Keratinocyte (primary cell): ENCODE data around the gene PANX2. TPM values are rescaled to one million over a fixed set of nuclear protein-coding genes. Genes with fewer than 3 reads are reported as not detected.

Experiments
- DNase-seq: peaks from one replicate; pipeline ENCODE4 v3.0.0-alpha.2; 2011; ENCODE audit warnings: low read depth, missing footprints, low spot score
- FAIRE-seq: peaks from 2 replicates; lab custom pipeline; 2011; peaks lifted over from hg19 to GRCh38; lab: Jason Lieb, UNC
- H2AFZ ChIP-seq: 2 replicates; pipeline ENCODE4 v1.6.0; 2012; ENCODE audit warnings: low read length, control low read depth, inconsistent platforms; ENCODE audit not compliant: control insufficient read depth
- H3K27ac ChIP-seq: 2 replicates; pipeline ENCODE4 v1.5.1; 2011; ENCODE audit warnings: low read length; ENCODE audit not compliant: control insufficient read depth, insufficient read depth
- H3K27me3 ChIP-seq: 3 replicates; pipeline ENCODE4 v1.6.0; 2011; ENCODE audit warnings: low read length; ENCODE audit not compliant: control insufficient read depth, insufficient read depth; ENCODE audit errors: extremely low read depth
- H3K36me3 ChIP-seq, 2 experiments: 2 replicates in 1 of 2; 3 replicates in 1 of 2; pipeline ENCODE4 v1.5.1; 2011; ENCODE audit warnings: low read length in 2 of 2, mild to moderate bottlenecking in 1 of 2; ENCODE audit not compliant: control insufficient read depth in 2 of 2, insufficient read depth in 2 of 2; ENCODE audit errors: extremely low read depth in 1 of 2
- H3K4me1 ChIP-seq: 3 replicates; pipeline ENCODE4 v1.5.1; 2011; ENCODE audit warnings: low read length; ENCODE audit not compliant: control insufficient read depth, insufficient read depth; ENCODE audit errors: extremely low read depth
- H3K4me2 ChIP-seq: 3 replicates; pipeline ENCODE4 v1.6.0; 2011; ENCODE audit warnings: low read depth, low read length; ENCODE audit not compliant: control insufficient read depth, insufficient read depth; ENCODE audit errors: extremely low read depth
- H3K4me3 ChIP-seq, 3 experiments: fragments of 200-600 bp in 1 of 3; sonication (generic) in 1 of 3; 2 replicates in 2 of 3; 3 replicates in 1 of 3; pipeline ENCODE4 v1.5.1; 2011 to 2016; ENCODE audit warnings: low read length in 3 of 3, mild to moderate bottlenecking in 3 of 3, control low read depth in 2 of 3, inconsistent platforms in 1 of 3, low read depth in 1 of 3, mixed read lengths in 1 of 3, mixed run types in 1 of 3, moderate library complexity in 1 of 3; ENCODE audit not compliant: control insufficient read depth in 2 of 3, insufficient read depth in 2 of 3; ENCODE audit errors: extremely low read depth in 1 of 3
- H3K79me2 ChIP-seq: 2 replicates; pipeline ENCODE4 v1.6.0; 2012; ENCODE audit warnings: low read length; ENCODE audit not compliant: control insufficient read depth, insufficient read depth
- H3K9ac ChIP-seq: 3 replicates; pipeline ENCODE4 v1.6.0; 2011; ENCODE audit warnings: low read length; ENCODE audit not compliant: control insufficient read depth, insufficient read depth; ENCODE audit errors: extremely low read depth
- H3K9me1 ChIP-seq: 3 replicates; pipeline ENCODE4 v1.6.0; 2011; ENCODE audit warnings: low read length; ENCODE audit not compliant: control insufficient read depth, insufficient read depth; ENCODE audit errors: extremely low read depth
- H3K9me3 ChIP-seq: 2 replicates; pipeline ENCODE4 v1.5.1; 2012; ENCODE audit warnings: low read depth, low read length; ENCODE audit not compliant: control insufficient read depth
- H4K20me1 ChIP-seq: 3 replicates; pipeline ENCODE4 v1.6.0; 2011; ENCODE audit warnings: low read length; ENCODE audit not compliant: control insufficient read depth, insufficient read depth; ENCODE audit errors: extremely low read depth
- EZH2 ChIP-seq: IDR thresholded peaks from one replicate; pipeline ENCODE4 v1.6.1; 2012; ENCODE audit warnings: inconsistent platforms, mild to moderate bottlenecking, low read length, moderate library complexity
- dilution Hi-C: fragments of 300-500 bp; cut with MboI; formaldehyde crosslinking; loops from one replicate; pipeline ENCODE4 v1.7.0; 2020; ENCODE audit warnings: low sequenced_read_pairs; ENCODE audit not compliant: extremely low pct_ligation_motif_present
- polyA plus RNA-seq, 5 experiments: library from polyadenylated mRNA; depleted of rRNA in 3 of 5; stranded (reverse) in 3 of 5; stranded (forward) in 1 of 5; unstranded in 1 of 5; fragments of >200 nt; gene quantifications; 1 replicate in 1 of 5; 2 replicates in 3 of 5; 3 replicates in 1 of 5; pipeline versions ENCODE4 v1.2.1 to v1.2.3, GENCODE V29; 2011 to 2012; ENCODE audit warnings: missing spikeins in 2 of 5, low read depth in 1 of 5, low replicate concordance in 1 of 5
- TF ChIP-seq, protein P1 (sequence below), 3 experiments: IDR thresholded peaks in 1 of 3; conservative IDR thresholded peaks in 1 of 3; optimal IDR thresholded peaks in 1 of 3; 2 replicates in 2 of 3; 3 replicates in 1 of 3; pipeline versions ENCODE3 to v1.5.1; 2011; ENCODE audit warnings: low read length in 3 of 3, mild to moderate bottlenecking in 3 of 3, moderate library complexity in 2 of 3, control low read depth in 1 of 3, inconsistent platforms in 1 of 3; ENCODE audit not compliant: insufficient read depth in 2 of 3; ENCODE audit errors: extremely low read depth in 1 of 3

PANX2 gene
- polyA plus RNA-seq, 1 donor (not counting 4 experiments of a cell fraction or from before 2014, with no cell fraction given) = 0.22 TPM

DNA sequence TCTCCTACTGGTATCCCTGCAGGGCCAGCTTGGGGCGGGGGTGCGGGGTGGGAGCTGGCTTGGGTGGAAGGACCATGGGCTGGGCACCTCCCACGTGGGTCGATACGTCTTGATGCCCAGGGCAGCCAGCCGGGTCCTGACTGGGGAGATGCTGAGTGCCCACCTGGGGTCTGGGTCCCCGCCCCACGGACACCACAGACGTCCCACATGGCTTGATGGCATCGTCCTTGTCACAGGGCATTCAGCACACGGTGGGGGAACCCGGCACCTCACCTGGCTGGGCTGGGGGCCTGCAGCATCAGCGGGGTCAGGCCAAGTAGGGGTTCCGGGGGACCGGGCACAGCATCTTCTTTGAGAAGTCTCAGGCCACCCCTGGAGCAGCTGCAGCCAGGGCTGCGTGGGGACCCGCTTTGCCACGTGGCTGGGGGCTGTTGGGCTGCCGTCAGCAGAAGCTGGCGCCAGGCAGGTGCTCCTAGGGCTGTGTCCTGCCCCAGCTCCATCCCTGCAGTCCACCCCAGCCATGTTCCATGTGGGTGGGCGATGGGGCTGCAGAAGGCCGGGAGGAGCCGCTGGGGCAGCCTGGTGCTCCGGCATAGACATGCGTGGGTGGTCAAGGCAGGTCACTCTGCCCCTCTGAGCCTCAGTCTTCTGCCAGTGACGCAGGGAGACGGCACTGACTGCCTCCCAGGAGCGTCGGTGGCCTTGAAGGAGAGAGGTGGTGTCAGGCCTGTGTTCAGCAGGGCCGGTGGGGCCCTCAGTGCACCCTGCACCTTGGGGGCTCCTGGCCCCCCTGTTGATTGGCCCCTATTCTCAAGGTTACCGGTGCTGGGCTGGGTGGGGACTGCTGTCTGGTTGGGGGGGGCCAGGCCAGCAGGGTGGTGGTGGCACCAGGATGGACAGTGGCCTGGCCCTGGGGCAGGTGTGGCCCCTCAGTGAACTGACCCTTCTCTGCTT is 38.7 kb downstream of the PANX2 start:
- no peak for TF ChIP-seq EZH2
- TF ChIP-seq, protein P1, sequence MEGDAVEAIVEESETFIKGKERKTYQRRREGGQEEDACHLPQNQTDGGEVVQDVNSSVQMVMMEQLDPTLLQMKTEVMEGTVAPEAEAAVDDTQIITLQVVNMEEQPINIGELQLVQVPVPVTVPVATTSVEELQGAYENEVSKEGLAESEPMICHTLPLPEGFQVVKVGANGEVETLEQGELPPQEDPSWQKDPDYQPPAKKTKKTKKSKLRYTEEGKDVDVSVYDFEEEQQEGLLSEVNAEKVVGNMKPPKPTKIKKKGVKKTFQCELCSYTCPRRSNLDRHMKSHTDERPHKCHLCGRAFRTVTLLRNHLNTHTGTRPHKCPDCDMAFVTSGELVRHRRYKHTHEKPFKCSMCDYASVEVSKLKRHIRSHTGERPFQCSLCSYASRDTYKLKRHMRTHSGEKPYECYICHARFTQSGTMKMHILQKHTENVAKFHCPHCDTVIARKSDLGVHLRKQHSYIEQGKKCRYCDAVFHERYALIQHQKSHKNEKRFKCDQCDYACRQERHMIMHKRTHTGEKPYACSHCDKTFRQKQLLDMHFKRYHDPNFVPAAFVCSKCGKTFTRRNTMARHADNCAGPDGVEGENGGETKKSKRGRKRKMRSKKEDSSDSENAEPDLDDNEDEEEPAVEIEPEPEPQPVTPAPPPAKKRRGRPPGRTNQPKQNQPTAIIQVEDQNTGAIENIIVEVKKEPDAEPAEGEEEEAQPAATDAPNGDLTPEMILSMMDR (optimal IDR thresholded peaks at IDR 0.05 in 1 of 3, IDR thresholded peaks at IDR 0.05 in 1 of 3, conservative IDR thresholded peaks at IDR 0.05 in 1 of 3; ENCODE audit: extremely low read depth in 1 of 3, insufficient read depth in 2 of 3, low read length in 3 of 3) = no peak
- H4K20me1 ChIP-seq = peaks cover 10% of the 10 kb centered on the region
- DNase-seq (no peak), FAIRE-seq (no peak)
- no peak overlapping the region for H3K9ac ChIP-seq
- H3K4me1 ChIP-seq = peaks cover 6% of the 10 kb centered on the region
- no peak overlapping the region for H3K4me3 ChIP-seq
- H3K36me3 ChIP-seq = peaks cover 23 to 34% of the 10 kb centered on the region in 2 experiments
- dilution Hi-C loops = no loop called here
- no peak overlapping the region for H2AFZ ChIP-seq
- H3K79me2 ChIP-seq = peaks cover 28% of the 10 kb centered on the region
- H3K9me1 ChIP-seq = peaks cover 2% of the 10 kb centered on the region
- H3K4me2 ChIP-seq = no peak overlapping the region
- H3K27me3 ChIP-seq = no peaks in the 10 kb centered on the region
- H3K27ac ChIP-seq = no peak overlapping the region
- H3K9me3 ChIP-seq = no peaks in the 10 kb centered on the region

DNA sequence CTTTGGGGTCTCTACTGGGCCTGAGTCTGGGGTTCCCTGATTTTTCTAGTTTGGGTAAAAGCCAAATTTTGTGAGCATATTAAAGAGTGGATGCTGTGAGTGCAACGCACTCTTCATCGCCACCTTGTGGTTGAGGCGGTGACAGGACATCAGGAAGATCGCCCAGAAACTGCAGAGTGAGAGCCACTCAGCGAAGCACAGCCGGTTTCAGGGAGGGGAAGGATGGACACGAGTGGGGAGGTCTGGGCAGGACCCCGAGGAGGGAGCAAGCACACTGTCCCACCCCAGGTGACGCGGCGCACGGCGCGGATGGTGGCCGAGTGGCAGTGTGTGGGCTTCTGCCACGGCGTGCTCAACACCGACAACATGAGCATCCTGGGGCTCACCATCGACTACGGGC is 39.4 kb downstream of the PANX2 start:
- peaks cover 25 to 36% of the 10 kb centered on the region in 2 experiments for H3K36me3 ChIP-seq
- H3K27me3 ChIP-seq = no peaks in the 10 kb centered on the region
- peaks cover 6% of the 10 kb centered on the region for H3K4me1 ChIP-seq
- peaks cover 10% of the 10 kb centered on the region for H4K20me1 ChIP-seq
- no peak overlapping the region for H3K9ac ChIP-seq
- no peak overlapping the region for H3K4me2 ChIP-seq
- FAIRE-seq = peak; percentile 75
- no peak overlapping the region for H3K27ac ChIP-seq
- dilution Hi-C loops = no loop called here
- TF ChIP-seq EZH2 = no peak
- TF ChIP-seq, protein P1 (optimal IDR thresholded peaks at IDR 0.05 in 1 of 3, IDR thresholded peaks at IDR 0.05 in 1 of 3, conservative IDR thresholded peaks at IDR 0.05 in 1 of 3; ENCODE audit: extremely low read depth in 1 of 3, insufficient read depth in 2 of 3, low read length in 3 of 3) = peak; percentile 84 to 89 (median 86)
- H2AFZ ChIP-seq = no peak overlapping the region
- H3K9me3 ChIP-seq = no peaks in the 10 kb centered on the region
- H3K79me2 ChIP-seq = peaks cover 29% of the 10 kb centered on the region
- no peak overlapping the region for H3K4me3 ChIP-seq
- peaks cover 2% of the 10 kb centered on the region for H3K9me1 ChIP-seq
- DNase-seq = no peak
